ENCODE data around the gene RTP5. TPM values are rescaled to one million over a fixed set of nuclear protein-coding genes. Genes with fewer than 3 reads are reported as not detected.

RTP5 gene
- total and polyA plus RNA-seq, 2 experiments from 2014 or later, result not detected

- Histone ChIP-seq H3K4me2 (ENCODE audit: unreplicated experiment) (no peak overlapping the region), H2AFZ (no peak overlapping the region), H3K36me3 (ENCODE audit: low read depth) (no peaks in the 10 kb centered on the region), H4K20me1 (ENCODE audit: insufficient read depth) (no peaks in the 10 kb centered on the region), H3K9ac (no peak overlapping the region), H3K9me2 (ENCODE audit: insufficient read depth) (no peaks in the 10 kb centered on the region), H3K27me3 (replicated peaks; ENCODE audit: insufficient read depth) (no peaks in the 10 kb centered on the region), H3K27ac (no peak overlapping the region), H3F3A (ENCODE audit: insufficient read depth) (no peaks in the 10 kb centered on the region), H3K79me2 (ENCODE audit: insufficient read depth) (no peaks in the 10 kb centered on the region), H3K4me1 (ENCODE audit: insufficient read depth) (no peaks in the 10 kb centered on the region), H3K4me3 (no peak overlapping the region), H3K9me3 (ENCODE audit: low read depth) (no peaks in the 10 kb centered on the region)
- TF ChIP-seq EZH2phosphoT487 (IDR thresholded peaks at IDR 0.05; ENCODE audit: insufficient read depth, low read depth) (no peak), EZH2 (IDR thresholded peaks at IDR 0.05; ENCODE audit: insufficient read depth, poor library complexity, severe bottlenecking) (no peak)
- WGBS, 2 experiments (ENCODE audit: low coverage in 1 of 2, low lambda C conversion rate in 2 of 2, missing lambda C conversion rate in 2 of 2), result 76 to 83% methylated on average over 10 to 12 of the region's 18 CpGs
- in situ Hi-C loops (cut with MboI), result no loop called here
- DNase-seq, result no peak
These were observed 7.1 kb downstream of the RTP5 start for GRCh38 chr2:241876528-241877196.

- no peaks in the 10 kb centered on the region for H3K27me3 ChIP-seq (replicated peaks; ENCODE audit: insufficient read depth)
- in situ Hi-C loops (cut with MboI), result no loop called here
- H3K4me3 ChIP-seq, result no peak overlapping the region
- no peaks in the 10 kb centered on the region for H3K79me2 ChIP-seq (ENCODE audit: insufficient read depth)
- no peak overlapping the region for H3K9ac ChIP-seq
- no peaks in the 10 kb centered on the region for H3K9me3 ChIP-seq (ENCODE audit: low read depth)
- H4K20me1 ChIP-seq (ENCODE audit: insufficient read depth), result no peaks in the 10 kb centered on the region
- WGBS, 2 experiments (ENCODE audit: low coverage in 1 of 2, low lambda C conversion rate in 2 of 2, missing lambda C conversion rate in 2 of 2), result 61 to 62% methylated on average over 7 to 16 of the region's 16 CpGs
- no peak overlapping the region for H3K27ac ChIP-seq
- peaks cover under 1% of the 10 kb centered on the region; the same call in 1 of the 2 replicates for H3F3A ChIP-seq (ENCODE audit: insufficient read depth)
- no peak for DNase-seq
- TF ChIP-seq EZH2phosphoT487 (IDR thresholded peaks at IDR 0.05; ENCODE audit: insufficient read depth, low read depth), result no peak
- TF ChIP-seq EZH2 (IDR thresholded peaks at IDR 0.05; ENCODE audit: insufficient read depth, poor library complexity, severe bottlenecking), result no peak
- no peak overlapping the region for H2AFZ ChIP-seq
- no peak overlapping the region for H3K4me2 ChIP-seq (ENCODE audit: unreplicated experiment)
- no peaks in the 10 kb centered on the region for H3K36me3 ChIP-seq (ENCODE audit: low read depth)
- no peaks in the 10 kb centered on the region for H3K9me2 ChIP-seq (ENCODE audit: insufficient read depth)
- H3K4me1 ChIP-seq (ENCODE audit: insufficient read depth), result peaks cover 4% of the 10 kb centered on the region; the same call in 1 of the 2 replicates
These were observed 7.7 kb downstream of the RTP5 start for GRCh38 chr2:241877197-241877685.

- 26 to 29% methylated on average over 21 to 27 of the region's 27 CpGs for WGBS, 2 experiments (ENCODE audit: low coverage in 1 of 2, low lambda C conversion rate in 2 of 2, missing lambda C conversion rate in 2 of 2)
- Histone ChIP-seq H3K79me2 (ENCODE audit: insufficient read depth) (no peaks in the 10 kb centered on the region), H3K9ac (no peak overlapping the region), H3K9me2 (ENCODE audit: insufficient read depth) (no peaks in the 10 kb centered on the region), H3K27ac (no peak overlapping the region), H3K36me3 (ENCODE audit: low read depth) (no peaks in the 10 kb centered on the region), H3K4me2 (ENCODE audit: unreplicated experiment) (no peak overlapping the region), H3K27me3 (replicated peaks; ENCODE audit: insufficient read depth) (no peaks in the 10 kb centered on the region), H3K4me3 (no peak overlapping the region), H2AFZ (no peak overlapping the region), H3K9me3 (ENCODE audit: low read depth) (no peaks in the 10 kb centered on the region), H3K4me1 (ENCODE audit: insufficient read depth) (peaks cover 14% of the 10 kb centered on the region), H3F3A (ENCODE audit: insufficient read depth) (peaks cover 10% of the 10 kb centered on the region), H4K20me1 (ENCODE audit: insufficient read depth) (no peaks in the 10 kb centered on the region)
- TF ChIP-seq EZH2 (IDR thresholded peaks at IDR 0.05; ENCODE audit: insufficient read depth, poor library complexity, severe bottlenecking), result no peak
- TF ChIP-seq EZH2phosphoT487 (IDR thresholded peaks at IDR 0.05; ENCODE audit: insufficient read depth, low read depth), result no peak
- DNase-seq, result peak; percentile 82
- in situ Hi-C loops (cut with MboI), result no loop called here
These were observed 8.8 kb downstream of the RTP5 start for GRCh38 chr2:241877989-241878970.

- DNase-seq, result no peak
- 62 to 68% methylated on average over 9 of the region's 9 CpGs for WGBS, 2 experiments (ENCODE audit: low coverage in 1 of 2, low lambda C conversion rate in 2 of 2, missing lambda C conversion rate in 2 of 2)
- no peak overlapping the region for H3K4me3 ChIP-seq
- no peak overlapping the region for H3K4me2 ChIP-seq (ENCODE audit: unreplicated experiment)
- H3F3A ChIP-seq (ENCODE audit: insufficient read depth), result peaks cover 14% of the 10 kb centered on the region
- TF ChIP-seq EZH2 (IDR thresholded peaks at IDR 0.05; ENCODE audit: insufficient read depth, poor library complexity, severe bottlenecking) (no peak), EZH2phosphoT487 (IDR thresholded peaks at IDR 0.05; ENCODE audit: insufficient read depth, low read depth) (no peak)
- no peak overlapping the region for H3K9ac ChIP-seq
- H3K79me2 ChIP-seq (ENCODE audit: insufficient read depth), result no peaks in the 10 kb centered on the region
- no peaks in the 10 kb centered on the region for H3K9me2 ChIP-seq (ENCODE audit: insufficient read depth)
- H4K20me1 ChIP-seq (ENCODE audit: insufficient read depth), result no peaks in the 10 kb centered on the region
- H3K36me3 ChIP-seq (ENCODE audit: low read depth), result no peaks in the 10 kb centered on the region
- no peaks in the 10 kb centered on the region for H3K27me3 ChIP-seq (replicated peaks; ENCODE audit: insufficient read depth)
- no peak overlapping the region for H2AFZ ChIP-seq
- no peaks in the 10 kb centered on the region for H3K9me3 ChIP-seq (ENCODE audit: low read depth)
- in situ Hi-C loops (cut with MboI), result no loop called here
- H3K4me1 ChIP-seq (ENCODE audit: insufficient read depth), result peaks cover 16% of the 10 kb centered on the region
- H3K27ac ChIP-seq, result no peak overlapping the region
These were observed 9.8 kb downstream of the RTP5 start for GRCh38 chr2:241879326-241879725.

All from GM23248 (cell line).